ENCODE results near the gene VCL. TPM values are rescaled to one million over a fixed set of nuclear protein-coding genes. Genes with fewer than 3 reads are reported as not detected.
A peak's percentile ranks its signal among the peaks of the same experiment; 100 is the strongest.
"Not testable (repeated sequence)": the region's sequence is repeated elsewhere in the genome, so short reads cannot be mapped to it uniquely, and the experiment has no call there.

Gene VCL
- total and polyA plus RNA-seq, 5 donors from 2014 or later: 11.4 to 39.2 (median 15.9) TPM

DNA sequence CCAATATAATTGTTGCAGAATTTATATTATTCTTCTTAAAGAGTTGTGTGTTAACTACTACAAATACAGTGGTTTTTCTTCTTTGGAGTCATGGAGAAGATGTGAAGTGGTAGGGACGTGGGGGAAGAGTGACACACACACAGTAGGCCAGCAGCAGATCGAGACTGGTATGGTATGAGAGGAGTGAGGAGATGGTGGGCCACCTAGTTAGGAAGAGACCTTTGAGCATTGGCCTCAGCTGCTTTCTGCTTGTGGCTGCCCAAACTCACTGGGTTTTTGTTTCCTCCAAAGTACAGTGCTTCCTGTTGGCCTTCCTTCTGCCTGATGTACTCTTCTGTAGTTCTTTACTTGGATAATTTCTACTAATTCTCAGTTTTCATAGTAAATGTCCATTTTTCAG lies 14.6 kb downstream of the VCL start:
- H3K36me3 Mint-ChIP-seq: peaks cover 3% of the 10 kb centered on the region
- peak overlapping the region in 1 of 4 donors; percentile 25 for H3K4me3 Mint-ChIP-seq
- H3K27ac Mint-ChIP-seq: no peak overlapping the region
- Histone ChIP-seq H3K36me3 (ENCODE audit: control insufficient read depth, insufficient read depth, low read length) (no peaks in the 10 kb centered on the region), H3K9me3 (ENCODE audit: control insufficient read depth in 2 of 2, low read length in 2 of 2) (no peaks in the 10 kb centered on the region), H3K4me3 (ENCODE audit: low read depth, low read length) (no peak overlapping the region), H3K27ac (ENCODE audit: insufficient read depth, low read length, poor library complexity, severe bottlenecking) (no peak overlapping the region), H3K27me3 (ENCODE audit: control insufficient read depth, insufficient read depth, low read length) (no peaks in the 10 kb centered on the region), H3K4me1 (ENCODE audit: control insufficient read depth, insufficient read depth, low read length, poor library complexity, severe bottlenecking) (peaks cover 8% of the 10 kb centered on the region)
- no peak for ATAC-seq (ENCODE audit: low read depth in 2 of 2)
- H3K4me1 Mint-ChIP-seq: peaks cover 5 to 47% (median 30%) of the 10 kb centered on the region in 4 donors
- no peaks in the 10 kb centered on the region for H3K9me3 Mint-ChIP-seq
- H3K27me3 Mint-ChIP-seq: no peaks in the 10 kb centered on the region
- DNase-seq: no peak

DNA sequence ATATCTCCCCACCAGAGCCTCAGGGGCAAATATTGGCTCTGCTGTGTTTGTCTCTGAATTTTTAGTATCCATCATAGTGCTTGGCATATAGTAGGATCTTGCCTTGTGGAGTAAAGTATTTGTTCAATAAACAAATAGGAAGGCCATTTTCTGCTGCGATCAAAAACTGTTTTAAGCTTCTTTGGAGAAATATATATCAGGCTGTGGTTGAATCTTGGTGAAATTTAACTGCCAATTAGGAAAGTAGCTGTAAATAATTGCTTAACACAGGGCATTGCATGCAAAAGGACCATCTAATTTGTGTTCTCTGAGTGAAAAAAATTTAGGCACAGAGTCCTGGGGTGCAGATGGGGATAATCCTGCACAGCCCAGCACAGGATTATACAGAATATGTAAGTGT lies 15.1 kb downstream of the VCL start:
- Mint-ChIP-seq H3K27ac (no peak overlapping the region), H3K4me1 (peaks cover 5 to 47% (median 30%) of the 10 kb centered on the region in 4 donors), H3K9me3 (no peaks in the 10 kb centered on the region), H3K27me3 (no peaks in the 10 kb centered on the region), H3K4me3 (peak overlapping the region in 1 of 4 donors; percentile 25), H3K36me3 (peaks cover 3% of the 10 kb centered on the region)
- Histone ChIP-seq H3K27me3 (ENCODE audit: control insufficient read depth, insufficient read depth, low read length) (no peaks in the 10 kb centered on the region), H3K9me3 (ENCODE audit: control insufficient read depth in 2 of 2, low read length in 2 of 2) (no peaks in the 10 kb centered on the region), H3K36me3 (ENCODE audit: control insufficient read depth, insufficient read depth, low read length) (no peaks in the 10 kb centered on the region), H3K27ac (ENCODE audit: insufficient read depth, low read length, poor library complexity, severe bottlenecking) (no peak overlapping the region), H3K4me3 (ENCODE audit: low read depth, low read length) (no peak overlapping the region), H3K4me1 (ENCODE audit: control insufficient read depth, insufficient read depth, low read length, poor library complexity, severe bottlenecking) (peaks cover 8% of the 10 kb centered on the region)
- ATAC-seq (ENCODE audit: low read depth in 2 of 2): no peak
- DNase-seq: no peak

DNA sequence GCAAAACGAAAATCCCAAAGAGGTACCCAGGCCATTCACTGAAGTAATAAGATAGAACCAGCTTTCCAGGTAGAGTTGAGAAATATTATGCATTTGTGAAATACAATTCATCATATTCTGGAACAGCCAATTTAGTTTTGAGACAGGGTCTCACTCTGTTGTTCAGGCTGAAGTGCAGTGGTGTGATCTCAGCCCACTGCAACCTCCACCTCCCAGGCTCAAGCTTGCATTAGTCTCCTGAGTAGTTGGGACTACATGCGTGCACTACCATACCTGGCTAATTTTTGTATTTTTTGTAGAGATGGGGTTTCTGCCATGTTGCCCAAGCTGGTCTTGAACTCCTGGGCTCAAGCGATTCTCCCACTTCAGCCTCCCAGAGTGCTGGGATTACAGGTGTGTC lies 16.7 kb downstream of the VCL start:
- H3K4me1 Mint-ChIP-seq: peaks cover 5 to 41% (median 24%) of the 10 kb centered on the region in 4 donors
- not testable (repeated sequence) for H3K36me3 ChIP-seq (ENCODE audit: control insufficient read depth, insufficient read depth, low read length); H3K4me3 ChIP-seq (ENCODE audit: low read depth, low read length); ATAC-seq (ENCODE audit: low read depth in 2 of 2); H3K4me3 Mint-ChIP-seq; H3K27me3 Mint-ChIP-seq; H3K9me3 Mint-ChIP-seq; H3K27ac ChIP-seq (ENCODE audit: insufficient read depth, low read length, poor library complexity, severe bottlenecking); H3K27me3 ChIP-seq (ENCODE audit: control insufficient read depth, insufficient read depth, low read length); H3K9me3 ChIP-seq (ENCODE audit: control insufficient read depth in 2 of 2, low read length in 2 of 2); DNase-seq; H3K27ac Mint-ChIP-seq; H3K4me1 ChIP-seq (ENCODE audit: control insufficient read depth, insufficient read depth, low read length, poor library complexity, severe bottlenecking); H3K36me3 Mint-ChIP-seq

DNA sequence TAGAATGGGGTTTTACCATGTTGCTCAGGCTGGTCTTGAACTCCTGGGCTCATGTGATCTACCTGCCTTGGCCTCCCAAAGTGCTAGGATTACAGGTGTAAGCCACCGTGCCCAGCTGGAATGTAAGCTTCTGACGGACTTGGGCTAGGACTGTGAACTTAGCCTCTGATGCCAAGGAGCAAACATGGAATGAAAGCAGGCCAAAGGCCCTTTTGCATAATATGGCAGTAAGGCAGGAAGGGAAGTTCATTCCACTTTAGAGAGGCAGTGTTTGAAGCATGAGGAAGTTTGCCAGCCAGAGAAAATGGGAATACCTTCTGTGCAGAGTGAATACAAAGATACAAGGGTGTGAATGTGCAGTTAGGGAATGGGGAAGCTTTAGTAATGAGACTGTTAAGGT lies 20.3 kb downstream of the VCL start:
- no peaks in the 10 kb centered on the region for H3K27me3 Mint-ChIP-seq
- Histone ChIP-seq H3K9me3 (ENCODE audit: control insufficient read depth in 2 of 2, low read length in 2 of 2) (no peaks in the 10 kb centered on the region), H3K27me3 (ENCODE audit: control insufficient read depth, insufficient read depth, low read length) (no peaks in the 10 kb centered on the region), H3K36me3 (ENCODE audit: control insufficient read depth, insufficient read depth, low read length) (no peaks in the 10 kb centered on the region), H3K27ac (ENCODE audit: insufficient read depth, low read length, poor library complexity, severe bottlenecking) (no peak overlapping the region), H3K4me3 (ENCODE audit: low read depth, low read length) (no peak overlapping the region), H3K4me1 (ENCODE audit: control insufficient read depth, insufficient read depth, low read length, poor library complexity, severe bottlenecking) (no peaks in the 10 kb centered on the region)
- H3K27ac Mint-ChIP-seq: no peak overlapping the region
- no peak overlapping the region for H3K4me3 Mint-ChIP-seq
- ATAC-seq (ENCODE audit: low read depth in 2 of 2) (no peak), DNase-seq (no peak)
- H3K36me3 Mint-ChIP-seq: peaks cover 12% of the 10 kb centered on the region
- H3K4me1 Mint-ChIP-seq: peaks cover 5 to 17% (median 10%) of the 10 kb centered on the region in 4 donors
- H3K9me3 Mint-ChIP-seq: no peaks in the 10 kb centered on the region

DNA sequence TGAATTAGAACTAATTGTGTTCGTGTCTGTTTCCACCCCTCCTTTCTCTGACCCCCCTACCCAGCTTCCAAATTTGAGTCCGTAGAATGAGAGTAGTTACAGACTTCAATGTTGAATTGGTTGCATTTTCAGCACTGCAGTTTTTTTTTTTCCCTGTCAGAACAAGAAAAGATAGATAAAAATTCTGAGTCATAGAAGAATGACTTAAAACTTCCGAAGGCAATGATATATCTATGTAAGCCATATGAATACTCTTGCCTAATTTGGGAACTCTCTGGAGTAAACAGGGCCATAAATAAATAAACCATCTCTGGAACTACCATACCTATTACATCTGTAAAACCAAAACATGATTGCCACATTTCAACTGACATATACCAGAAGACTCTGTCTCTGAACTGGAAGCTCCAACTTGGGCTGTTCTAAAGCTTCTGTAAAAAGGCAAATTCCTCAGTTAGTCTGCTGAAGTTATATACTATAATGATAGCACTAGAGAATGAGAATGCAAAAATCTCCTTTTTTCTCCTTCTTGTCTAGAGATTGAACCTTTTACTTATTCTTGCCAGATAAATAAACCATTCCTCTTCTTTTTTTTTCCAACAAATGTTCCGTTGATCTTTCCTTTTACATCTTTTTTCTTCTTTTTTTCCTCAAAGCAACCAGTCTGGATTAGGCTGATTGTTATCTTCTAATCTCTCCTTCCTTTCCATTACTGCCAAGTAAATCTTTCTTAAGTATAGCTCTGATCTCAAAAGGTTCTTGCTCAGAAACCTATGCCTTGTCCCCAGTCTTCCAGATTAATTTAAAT lies 23.5 kb downstream of the VCL start:
- H3K4me3 ChIP-seq (ENCODE audit: low read depth, low read length): no peak overlapping the region
- no peaks in the 10 kb centered on the region for H3K36me3 ChIP-seq (ENCODE audit: control insufficient read depth, insufficient read depth, low read length)
- ATAC-seq (ENCODE audit: low read depth in 2 of 2) (no peak), DNase-seq (no peak)
- H3K27me3 Mint-ChIP-seq: no peaks in the 10 kb centered on the region
- H3K4me1 Mint-ChIP-seq: peaks cover 8 to 15% (median 12%) of the 10 kb centered on the region in 4 donors
- no peaks in the 10 kb centered on the region for H3K27me3 ChIP-seq (ENCODE audit: control insufficient read depth, insufficient read depth, low read length)
- no peak overlapping the region for H3K4me3 Mint-ChIP-seq
- H3K9me3 Mint-ChIP-seq: no peaks in the 10 kb centered on the region
- peaks cover 11% of the 10 kb centered on the region for H3K36me3 Mint-ChIP-seq
- H3K9me3 ChIP-seq (ENCODE audit: control insufficient read depth in 2 of 2, low read length in 2 of 2): no peaks in the 10 kb centered on the region
- H3K4me1 ChIP-seq (ENCODE audit: control insufficient read depth, insufficient read depth, low read length, poor library complexity, severe bottlenecking): no peaks in the 10 kb centered on the region
- H3K27ac ChIP-seq (ENCODE audit: insufficient read depth, low read length, poor library complexity, severe bottlenecking): no peak overlapping the region
- peak overlapping the region in 1 of 3 donors; percentile 22 for H3K27ac Mint-ChIP-seq

DNA sequence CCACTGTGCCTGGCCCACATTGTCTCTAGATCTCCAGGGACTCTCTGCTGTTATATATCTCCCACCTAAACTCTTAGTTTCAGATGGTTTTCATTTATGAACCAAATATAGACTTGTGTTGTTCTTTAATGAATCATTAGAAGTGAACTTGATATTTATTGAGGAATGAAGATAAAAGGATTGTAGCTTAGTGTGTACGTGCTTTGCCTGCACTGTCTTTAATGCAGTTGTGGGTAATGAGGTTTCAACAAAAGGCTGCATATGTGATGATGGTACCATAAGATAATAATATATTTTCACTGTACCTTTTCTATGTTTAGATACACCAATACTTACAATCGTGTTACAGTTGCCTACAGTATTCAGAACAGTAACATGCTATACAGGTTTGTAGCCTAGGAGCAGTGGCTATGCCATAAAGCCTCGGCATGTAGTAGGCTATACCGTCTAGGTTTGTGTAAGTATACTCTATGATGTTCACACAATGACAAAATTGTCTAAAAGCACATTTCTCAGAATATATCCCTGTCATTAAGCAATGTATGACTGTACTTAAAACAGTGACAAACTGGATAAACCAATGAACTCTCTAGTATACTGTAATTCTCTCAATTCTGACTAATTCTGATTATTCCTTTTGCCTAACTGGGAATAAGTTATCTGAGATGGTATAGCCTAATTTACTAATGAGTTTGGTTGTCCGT lies 25.2 kb downstream of the VCL start:
- H3K9me3 Mint-ChIP-seq: no peaks in the 10 kb centered on the region
- H3K27me3 Mint-ChIP-seq: no peaks in the 10 kb centered on the region
- peaks cover 8 to 17% (median 17%) of the 10 kb centered on the region in 4 donors for H3K4me1 Mint-ChIP-seq
- DNase-seq (no peak), ATAC-seq (ENCODE audit: low read depth in 2 of 2) (no peak)
- Histone ChIP-seq H3K27ac (ENCODE audit: insufficient read depth, low read length, poor library complexity, severe bottlenecking) (no peak overlapping the region), H3K4me1 (ENCODE audit: control insufficient read depth, insufficient read depth, low read length, poor library complexity, severe bottlenecking) (no peaks in the 10 kb centered on the region), H3K4me3 (ENCODE audit: low read depth, low read length) (no peak overlapping the region), H3K36me3 (ENCODE audit: control insufficient read depth, insufficient read depth, low read length) (no peaks in the 10 kb centered on the region), H3K27me3 (ENCODE audit: control insufficient read depth, insufficient read depth, low read length) (no peaks in the 10 kb centered on the region), H3K9me3 (ENCODE audit: control insufficient read depth in 2 of 2, low read length in 2 of 2) (no peaks in the 10 kb centered on the region)
- no peak overlapping the region for H3K4me3 Mint-ChIP-seq
- peaks cover 11% of the 10 kb centered on the region for H3K36me3 Mint-ChIP-seq
- H3K27ac Mint-ChIP-seq: no peak overlapping the region

DNA sequence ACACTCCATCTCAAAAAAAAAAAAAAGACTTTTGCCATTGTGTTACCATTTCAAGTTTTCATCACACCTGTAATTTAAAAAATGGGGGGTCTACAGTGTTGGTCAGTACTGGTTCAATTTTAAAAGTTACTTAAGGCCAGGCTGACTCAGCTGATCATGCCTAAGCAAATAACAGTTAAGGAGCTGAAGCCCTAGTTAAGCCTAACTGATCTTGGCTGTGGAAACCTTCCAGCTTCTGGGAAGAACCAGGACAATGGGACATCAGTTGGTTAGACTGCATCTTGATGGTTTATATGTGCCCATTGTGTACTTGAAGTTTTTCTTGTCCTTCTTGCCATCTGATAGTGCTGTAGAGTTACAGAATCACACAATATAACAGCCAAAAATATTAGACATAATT lies 26.7 kb downstream of the VCL start:
- H3K27ac Mint-ChIP-seq: no peak overlapping the region
- peaks cover 7 to 19% (median 15%) of the 10 kb centered on the region in 4 donors for H3K4me1 Mint-ChIP-seq
- H3K4me3 Mint-ChIP-seq: no peak overlapping the region

More for the DNA sequence above, 26.7 kb downstream of the VCL start:
- Histone ChIP-seq H3K36me3 (ENCODE audit: control insufficient read depth, insufficient read depth, low read length) (no peaks in the 10 kb centered on the region), H3K27me3 (ENCODE audit: control insufficient read depth, insufficient read depth, low read length) (no peaks in the 10 kb centered on the region), H3K27ac (ENCODE audit: insufficient read depth, low read length, poor library complexity, severe bottlenecking) (no peak overlapping the region), H3K4me1 (ENCODE audit: control insufficient read depth, insufficient read depth, low read length, poor library complexity, severe bottlenecking) (no peaks in the 10 kb centered on the region), H3K4me3 (ENCODE audit: low read depth, low read length) (no peak overlapping the region), H3K9me3 (ENCODE audit: control insufficient read depth in 2 of 2, low read length in 2 of 2) (no peaks in the 10 kb centered on the region)
- Mint-ChIP-seq H3K27me3 (no peaks in the 10 kb centered on the region), H3K9me3 (no peaks in the 10 kb centered on the region), H3K36me3 (peaks cover 11% of the 10 kb centered on the region)
- no peak for DNase-seq
- no peak for ATAC-seq (ENCODE audit: low read depth in 2 of 2)

Data from CD4-positive, CD25-positive, alpha-beta regulatory T cell (primary cell).